SK-N-MC (cell line): ENCODE results near the gene DST.

Source experiments
- EZH2 ChIP-seq: fragments of 200-600 bp; sonication (generic); IDR thresholded peaks from one replicate; pipeline ENCODE4 v1.6.1; 2017; ENCODE audit warnings: antibody characterized with exemption
- FOXP2 ChIP-seq: optimal IDR thresholded peaks from 2 replicates; pipeline ENCODE3; 2011; ENCODE audit warnings: mild to moderate bottlenecking, moderate library complexity; ENCODE audit not compliant: insufficient read depth; ENCODE audit errors: extremely low read length, control extremely low read depth
- POLR2AphosphoS5 ChIP-seq: IDR thresholded peaks from 2 replicates; pipeline ENCODE4 v1.6.1; 2012; ENCODE audit warnings: mild to moderate bottlenecking, low read depth, low read length, borderline replicate concordance

DNA sequence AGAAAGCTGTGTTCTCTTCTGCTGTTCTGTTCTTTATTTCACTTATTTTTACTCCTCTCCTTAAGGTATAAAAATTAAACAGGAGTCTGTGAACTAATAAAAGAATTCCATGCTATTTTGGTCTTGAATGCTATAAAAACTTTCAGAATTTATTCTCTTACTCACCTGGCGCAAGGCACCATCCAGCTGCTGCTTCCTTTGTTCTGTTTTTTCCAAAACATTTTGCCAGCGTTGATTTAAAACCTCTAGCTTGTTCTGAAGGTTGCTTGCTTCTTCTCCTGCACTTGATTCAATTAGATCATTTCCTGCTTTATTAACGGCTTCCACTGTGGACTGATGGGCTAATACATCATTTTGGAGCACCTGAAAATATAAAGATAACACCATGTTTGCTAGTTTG, 145.0 kb downstream of the DST start:
- TF ChIP-seq EZH2 (no peak), POLR2AphosphoS5 (no peak), FOXP2 (no peak)
